ENCODE measurements around the gene STXBP5L.

- TF ChIP-seq CTCF (conservative IDR thresholded peaks at IDR 0.05; ENCODE audit: low read length) (no peak), EZH2phosphoT487 (IDR thresholded peaks at IDR 0.05; ENCODE audit: borderline replicate concordance) (no peak)
These were observed 559.1 kb downstream of the STXBP5L start for GRCh38 chr3:121467085-121467484.
